SIG-M5 treated with dmso at 0.1 percent for 504 hours (cell line): ENCODE data around the gene TAB2.

Experiments used
- DNase-seq: peaks from one replicate; lab custom pipeline; 2025; ENCODE audit not compliant: unreplicated experiment; lab: John Stamatoyannopoulos, UW

Gene TAB2

DNA sequence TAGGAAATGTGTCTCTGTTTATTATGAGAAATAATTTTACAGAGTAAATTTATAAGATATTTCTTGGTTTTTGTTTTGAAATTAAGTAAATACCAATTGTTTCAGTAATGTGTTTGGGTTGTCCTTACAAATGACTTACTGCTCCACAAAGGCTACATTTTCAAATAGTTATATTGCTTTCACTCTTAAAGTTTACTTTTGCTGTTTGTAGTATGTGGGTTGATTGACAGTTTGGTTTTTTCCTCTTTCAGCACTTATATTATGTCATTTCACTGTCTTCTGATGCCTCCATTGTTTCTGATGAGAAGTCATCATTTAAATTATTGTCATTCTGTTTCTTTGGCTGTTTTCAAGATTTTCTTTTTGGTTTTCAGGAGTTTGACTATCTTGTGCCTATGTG lies 47.7 kb downstream of the TAB2 start:
- no peak for DNase-seq

DNA sequence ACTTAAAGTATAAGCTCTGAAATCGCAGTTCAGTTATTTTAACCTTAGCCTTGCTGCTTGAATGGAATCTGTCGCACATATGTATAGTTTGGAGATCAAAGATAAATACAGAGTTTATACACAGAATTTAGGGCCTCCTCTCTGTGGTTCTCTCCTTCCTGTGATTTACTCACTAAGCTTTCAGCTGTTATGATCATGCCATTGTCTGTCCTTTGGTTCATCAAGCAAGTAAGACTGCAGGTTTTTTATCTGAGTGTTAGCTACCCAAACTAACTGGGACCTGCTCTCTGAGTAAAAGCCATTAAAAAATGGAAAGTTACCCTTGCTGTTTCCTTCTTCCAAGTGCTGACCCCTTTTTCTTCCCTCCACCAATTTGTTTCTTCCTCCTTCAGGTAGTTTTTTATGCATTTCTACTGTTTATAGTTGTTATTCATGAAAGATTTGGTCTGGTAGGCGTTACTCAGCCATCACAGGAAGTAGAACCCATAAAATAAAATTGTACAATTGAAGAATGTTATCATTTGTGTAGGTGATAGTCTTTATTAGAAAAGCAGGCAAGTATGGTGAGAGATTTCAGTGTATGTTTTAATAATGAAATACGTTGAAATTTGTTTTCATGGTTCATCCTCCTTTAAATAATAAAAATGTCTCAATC lies 48.9 kb downstream of the TAB2 start:
- DNase-seq = no peak

DNA sequence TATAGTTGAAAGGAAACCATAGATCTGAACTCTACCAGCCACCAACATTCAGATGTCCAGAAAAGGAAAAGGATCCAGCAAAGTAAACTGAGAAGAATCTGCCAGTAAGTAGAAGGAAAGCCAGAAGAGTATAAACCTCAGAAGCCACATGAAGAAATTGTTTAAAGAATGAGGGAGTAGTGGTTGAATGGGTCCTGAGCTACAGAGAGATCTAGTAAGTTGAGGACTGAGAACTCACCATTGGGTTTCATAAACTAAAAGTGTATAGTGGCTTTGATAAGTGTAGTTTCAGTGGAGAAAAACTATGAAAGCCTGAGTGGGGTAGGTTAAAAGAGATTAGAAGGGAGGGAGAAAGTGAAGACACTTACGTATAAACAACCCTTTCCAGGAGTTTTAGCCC lies 50.6 kb downstream of the TAB2 start:
- DNase-seq = no peak

DNA sequence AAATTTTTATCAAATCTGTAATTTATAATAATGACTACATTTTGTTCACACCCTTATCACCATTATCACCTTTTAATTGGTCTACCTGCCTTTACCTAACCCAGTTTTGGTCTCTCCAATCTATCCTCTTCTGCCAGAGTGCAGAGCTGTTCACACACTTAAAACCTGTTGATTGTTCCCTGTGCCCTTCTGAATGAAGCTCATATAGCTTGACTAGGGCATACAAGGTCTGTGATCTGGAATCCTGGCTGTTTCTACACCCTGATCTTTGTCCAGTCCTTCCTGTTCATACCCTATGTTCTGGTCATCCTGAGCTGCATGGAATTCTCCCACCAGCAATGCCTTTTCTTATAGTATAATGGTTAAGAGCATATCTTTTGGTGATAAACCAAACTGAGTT lies 53.6 kb downstream of the TAB2 start:
- DNase-seq = no peak

DNA sequence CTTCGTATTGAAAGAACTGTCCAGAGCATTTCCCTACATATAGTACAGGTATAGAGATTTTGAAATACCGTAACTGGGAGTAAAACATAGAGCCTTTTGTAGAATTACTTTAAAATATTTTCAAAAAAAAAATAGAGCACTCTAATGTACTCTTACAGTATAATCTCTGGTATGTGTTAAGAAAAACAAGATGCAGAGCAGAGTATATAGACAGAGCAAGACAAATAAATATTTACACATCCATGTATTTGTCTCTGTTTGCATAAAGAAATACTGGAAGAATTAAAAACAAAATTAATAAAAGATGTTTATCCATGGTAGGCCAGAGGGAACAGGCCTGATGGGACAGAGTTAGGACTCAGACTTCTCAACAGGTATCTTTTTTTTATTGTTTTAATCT lies 54.5 kb downstream of the TAB2 start:
- no peak for DNase-seq

DNA sequence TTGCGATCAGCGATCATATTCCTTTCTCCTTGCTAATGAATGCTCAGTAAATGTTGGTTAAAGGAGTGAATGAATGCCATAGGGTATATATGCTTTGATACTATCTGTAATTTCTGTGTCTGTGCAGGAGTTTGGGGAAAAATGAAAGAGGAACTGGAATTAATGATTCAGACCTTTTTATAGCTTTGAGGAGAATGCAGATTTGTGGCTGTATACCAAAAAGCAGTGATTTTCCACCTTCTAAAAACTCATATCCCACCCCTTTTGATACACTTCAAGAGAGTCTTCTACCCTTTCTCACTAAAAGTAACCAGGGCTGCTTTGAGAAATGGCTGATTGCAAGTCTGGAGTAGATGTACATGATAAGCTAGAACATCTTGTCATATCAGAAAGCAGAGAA lies 56.0 kb downstream of the TAB2 start:
- DNase-seq = no peak

DNA sequence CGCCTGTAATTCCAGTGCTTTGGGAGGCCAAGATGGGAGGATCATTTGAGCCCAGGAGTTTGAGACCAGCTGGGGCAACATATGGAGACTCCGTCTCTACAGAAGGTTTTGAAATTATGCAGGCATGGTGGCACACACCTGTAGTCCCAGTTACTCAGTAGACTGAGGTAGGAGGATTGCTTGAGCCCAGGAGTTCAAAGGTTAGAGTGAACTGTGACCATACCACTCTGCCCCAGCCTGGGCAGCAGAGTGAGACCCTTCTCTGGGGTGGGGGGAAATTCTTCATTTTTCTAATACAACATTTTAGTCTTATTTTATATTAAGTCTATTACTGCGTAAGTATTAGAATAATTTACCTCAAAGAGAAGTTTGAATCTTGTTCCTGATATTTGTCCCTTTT lies 62.5 kb downstream of the TAB2 start:
- DNase-seq = no peak

DNA sequence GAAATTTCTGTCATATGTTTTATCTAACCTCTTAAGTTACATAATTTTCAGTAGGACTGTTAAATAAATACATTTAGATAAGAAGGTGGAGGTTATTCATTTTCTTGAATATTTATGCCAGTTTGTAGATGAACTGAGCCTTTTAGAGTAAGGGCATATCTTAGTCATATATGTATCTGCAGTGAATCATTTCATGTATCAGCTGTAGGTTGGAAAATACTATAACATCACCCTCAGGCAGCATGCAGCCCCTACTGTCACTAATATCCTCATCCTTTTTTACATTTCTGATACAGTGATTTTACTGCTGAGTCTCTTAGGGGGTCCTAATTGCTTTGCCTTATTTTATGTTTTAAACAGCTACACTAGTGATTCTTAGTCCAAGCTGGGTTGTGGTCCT lies 63.0 kb downstream of the TAB2 start:
- DNase-seq = no peak

DNA sequence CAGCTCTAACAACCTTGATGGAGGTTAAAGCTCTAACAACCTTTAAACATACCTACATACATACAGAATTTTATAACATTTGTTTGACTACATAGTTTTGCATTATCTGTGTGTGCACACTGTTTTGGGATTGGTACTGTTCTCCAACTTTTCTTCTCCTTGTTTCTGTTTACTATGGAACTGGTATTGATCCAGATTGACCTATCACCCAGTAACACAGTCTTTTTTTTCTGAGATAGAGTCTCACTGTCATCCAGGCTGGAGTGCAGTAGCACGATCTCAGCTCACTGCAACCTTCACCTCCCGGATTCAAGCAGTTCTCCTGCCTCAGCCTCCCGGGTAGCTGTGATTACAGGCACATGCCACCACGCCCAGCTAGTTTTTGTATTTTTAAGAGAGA lies 65.9 kb downstream of the TAB2 start:
- DNase-seq = no peak

DNA sequence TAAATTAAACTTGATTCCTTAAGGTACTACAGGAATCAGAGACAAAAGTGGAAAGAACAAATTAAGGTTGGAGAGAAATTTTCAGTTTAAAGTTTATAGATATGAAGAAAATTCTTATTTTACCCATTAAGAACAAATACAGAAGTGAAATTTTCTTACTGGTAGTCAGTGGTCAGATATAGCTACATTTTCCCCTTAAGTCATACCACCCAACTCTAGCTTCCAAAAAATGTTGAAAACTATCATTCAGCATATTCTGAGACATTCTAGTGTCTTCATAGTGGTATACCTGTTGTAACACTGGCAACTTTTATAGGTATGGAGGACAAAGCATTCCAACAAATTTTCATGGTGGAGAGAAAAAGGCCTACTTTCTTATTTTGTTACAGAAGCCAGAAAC lies 67.0 kb downstream of the TAB2 start:
- DNase-seq = no peak

DNA sequence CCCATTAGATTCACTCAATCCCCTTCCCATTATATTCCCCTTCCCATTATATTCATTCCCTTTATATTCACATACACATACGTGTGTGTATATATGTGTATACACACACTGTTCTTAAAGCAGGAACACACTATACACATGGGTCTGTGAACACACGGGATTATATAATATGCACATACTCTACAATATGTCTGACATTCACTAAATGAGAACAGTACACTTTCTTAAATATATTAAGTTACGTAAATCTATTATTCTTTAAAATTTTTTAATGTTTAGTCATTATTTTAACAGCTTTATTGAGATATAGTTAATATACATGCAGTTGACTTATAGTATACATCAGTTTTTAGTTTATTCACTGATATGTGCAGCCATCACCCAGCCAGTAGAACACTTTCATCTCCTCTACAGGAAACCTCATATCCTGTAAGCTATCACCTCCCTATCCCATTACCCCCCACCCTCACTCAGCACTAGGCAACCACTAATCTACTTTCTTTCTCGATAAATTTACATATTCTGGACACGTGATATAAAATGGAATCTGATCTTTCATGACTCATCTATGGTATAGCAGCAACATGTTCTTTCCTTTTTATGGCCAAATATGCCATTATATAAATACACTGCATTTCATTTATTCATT lies 68.6 kb downstream of the TAB2 start:
- DNase-seq = no peak

DNA sequence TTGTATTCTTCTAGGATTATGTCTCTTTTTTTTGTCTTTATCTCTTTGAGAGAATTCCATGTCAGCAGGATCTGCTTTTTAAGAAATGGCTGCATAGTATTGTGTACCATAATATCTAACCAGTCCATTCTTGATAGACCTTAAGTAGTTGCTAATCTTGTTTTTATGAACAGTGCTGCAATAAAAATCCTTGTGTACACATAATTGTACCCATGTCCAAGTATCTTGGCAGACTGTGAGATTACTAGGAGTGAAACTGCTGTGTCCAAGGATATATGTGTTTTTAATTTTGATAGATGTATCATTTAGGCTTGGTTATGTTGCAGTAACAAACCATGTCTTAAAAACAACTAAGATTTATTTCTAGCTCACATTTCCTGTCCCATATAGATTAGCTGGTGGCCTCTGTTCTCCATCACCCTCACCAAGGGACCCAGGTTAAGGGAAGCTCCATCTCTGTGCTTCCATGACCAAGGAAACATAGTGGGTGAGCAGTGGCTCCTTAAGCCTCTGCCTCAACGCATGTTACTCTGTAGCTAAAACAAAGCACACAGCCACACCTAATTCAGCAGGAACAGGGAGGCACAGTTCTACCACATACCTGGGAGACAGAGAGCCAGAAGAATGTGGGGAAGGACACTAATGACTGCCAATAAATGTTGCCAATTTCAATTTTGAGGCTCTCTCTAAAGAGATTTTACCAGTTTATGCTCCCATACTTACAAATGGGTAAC lies 70.4 kb downstream of the TAB2 start:
- no peak for DNase-seq

DNA sequence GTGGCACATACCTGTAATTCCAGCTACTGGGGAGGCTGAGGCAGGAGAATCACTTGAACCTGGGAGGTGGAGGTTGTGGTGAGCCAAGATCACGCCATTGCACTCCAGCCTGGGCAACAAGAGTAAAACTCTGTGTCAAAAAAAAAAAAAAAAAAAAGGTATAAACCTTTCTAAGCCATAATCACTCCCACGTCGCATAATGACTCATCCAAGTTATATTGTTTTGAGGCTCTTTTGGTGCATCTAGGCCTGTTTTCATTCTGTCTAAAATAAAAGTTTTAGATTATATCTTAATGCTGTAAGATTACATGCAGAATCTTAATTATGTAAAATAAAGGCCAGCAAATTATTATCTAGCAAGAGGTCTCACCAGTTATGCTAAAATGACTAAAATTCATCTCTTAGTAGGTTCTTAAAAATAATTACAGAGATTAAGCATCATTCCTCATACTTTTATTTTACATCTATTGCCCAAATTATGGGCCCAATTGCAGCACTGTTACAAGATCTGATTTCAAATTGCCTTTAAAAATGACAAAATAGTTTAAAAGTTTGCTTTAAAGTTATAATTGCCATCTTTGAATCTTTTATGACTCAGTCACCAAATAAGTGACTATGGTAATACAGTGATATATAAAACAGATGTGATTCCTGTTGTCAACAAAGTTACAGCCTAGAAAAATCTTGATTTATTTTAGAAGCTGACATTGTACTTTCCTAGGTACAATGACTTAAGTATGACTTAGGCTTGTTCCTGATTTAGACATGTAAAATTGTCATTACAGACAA lies 72.2 kb downstream of the TAB2 start:
- DNase-seq = no peak

DNA sequence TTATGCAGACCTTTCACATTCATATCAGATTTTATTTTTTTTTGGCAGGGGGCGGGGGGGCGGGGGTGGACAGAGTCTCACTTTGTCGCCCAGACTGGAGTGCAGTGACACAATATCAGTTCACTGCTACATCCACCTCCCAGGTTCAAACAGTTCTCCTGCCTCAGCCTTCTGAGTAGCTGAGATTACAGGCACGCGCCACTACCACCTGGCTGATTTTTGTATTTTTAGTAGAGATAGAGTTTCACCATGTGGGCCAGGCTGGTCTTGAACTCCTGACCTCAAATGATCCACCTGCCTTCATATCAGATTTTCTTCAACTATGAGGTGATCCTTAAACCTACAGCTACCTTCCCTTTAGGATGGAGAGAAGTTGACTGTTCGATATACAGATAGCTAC lies 74.6 kb downstream of the TAB2 start:
- DNase-seq = no peak

DNA sequence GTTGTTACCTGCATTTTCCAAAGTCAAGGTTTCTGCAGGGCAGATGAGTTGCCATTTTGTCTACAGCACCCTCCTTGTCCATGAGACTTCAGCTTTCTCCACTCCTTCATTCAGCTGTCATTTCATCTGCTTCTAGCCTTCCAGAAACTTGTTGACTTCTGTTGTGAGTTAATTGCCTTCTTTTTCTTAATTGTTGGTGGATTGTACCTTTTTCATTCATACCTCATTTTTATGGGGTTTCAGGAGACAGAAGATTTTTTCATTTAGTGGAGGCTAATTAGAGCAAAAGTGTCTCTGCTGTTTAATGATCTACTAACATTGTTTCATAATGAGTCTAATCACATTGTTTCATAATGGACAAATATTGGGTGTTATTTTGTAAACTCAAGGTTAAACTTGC lies 75.0 kb downstream of the TAB2 start:
- no peak for DNase-seq

DNA sequence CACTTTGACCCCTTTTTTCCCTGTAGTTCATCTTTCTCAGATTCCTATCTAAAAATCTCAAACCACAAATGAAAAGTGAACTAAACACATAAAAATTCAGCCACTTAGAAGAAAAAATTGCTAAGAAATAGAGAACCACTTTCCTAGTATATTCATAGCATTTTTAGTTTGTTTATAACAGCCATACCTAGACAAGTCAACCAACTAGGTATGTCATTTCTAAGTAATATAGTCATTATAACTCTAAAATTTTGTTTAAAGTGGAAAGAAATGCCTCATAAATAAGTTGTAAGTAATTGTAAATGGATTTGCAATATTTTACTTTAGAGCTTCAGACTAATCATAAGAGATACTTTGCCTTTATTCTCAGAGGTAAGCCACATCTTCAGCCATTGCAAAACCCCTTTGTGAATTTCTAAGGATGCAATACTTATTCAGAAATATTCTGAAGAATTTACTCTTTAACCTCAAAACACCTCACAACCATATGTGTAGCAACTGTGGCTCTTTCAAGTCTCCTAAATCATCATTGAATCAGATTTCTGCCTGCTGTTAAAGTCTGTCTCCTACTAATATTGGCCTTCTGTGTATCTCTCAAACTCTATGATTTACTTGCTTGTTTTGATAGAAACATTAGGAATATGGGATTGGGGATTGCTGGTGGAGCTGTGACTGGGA lies 75.6 kb downstream of the TAB2 start:
- DNase-seq = no peak

DNA sequence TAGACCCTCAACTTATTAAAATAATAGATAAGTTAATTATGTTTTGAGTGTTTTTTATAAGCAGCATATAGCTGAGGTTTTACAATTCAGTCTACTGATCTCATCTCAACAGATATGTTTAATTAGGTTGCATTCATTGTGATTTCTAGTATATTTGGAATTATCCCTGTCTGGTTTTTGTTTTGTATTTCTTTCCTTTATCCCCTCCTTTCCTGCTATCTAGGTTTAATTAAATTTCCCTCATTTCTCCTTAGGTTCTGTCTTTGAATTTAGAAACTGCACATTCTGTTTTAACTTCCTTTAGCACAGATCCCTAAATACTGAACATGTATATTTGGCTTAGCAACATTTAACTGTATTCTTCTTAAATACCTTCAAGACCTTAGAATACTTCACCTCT lies 77.7 kb downstream of the TAB2 start:
- DNase-seq = no peak

DNA sequence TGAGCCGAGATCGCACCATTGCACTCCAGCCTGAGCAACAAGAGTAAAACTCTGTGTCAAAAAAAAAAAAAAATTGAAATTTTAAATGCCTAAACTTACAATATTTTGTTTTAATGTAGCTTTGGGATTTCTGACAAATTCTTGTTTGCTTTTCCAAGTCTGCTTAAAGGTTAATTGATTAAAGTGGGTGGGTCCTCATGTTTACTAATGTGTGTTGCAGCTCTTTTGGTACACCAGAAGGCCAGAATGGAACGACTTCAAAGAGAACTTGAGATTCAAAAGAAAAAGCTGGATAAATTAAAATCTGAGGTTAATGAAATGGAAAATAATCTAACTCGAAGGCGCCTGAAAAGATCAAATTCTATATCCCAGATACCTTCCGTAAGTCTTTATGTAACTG lies 79.9 kb downstream of the TAB2 start:
- DNase-seq = no peak

DNA sequence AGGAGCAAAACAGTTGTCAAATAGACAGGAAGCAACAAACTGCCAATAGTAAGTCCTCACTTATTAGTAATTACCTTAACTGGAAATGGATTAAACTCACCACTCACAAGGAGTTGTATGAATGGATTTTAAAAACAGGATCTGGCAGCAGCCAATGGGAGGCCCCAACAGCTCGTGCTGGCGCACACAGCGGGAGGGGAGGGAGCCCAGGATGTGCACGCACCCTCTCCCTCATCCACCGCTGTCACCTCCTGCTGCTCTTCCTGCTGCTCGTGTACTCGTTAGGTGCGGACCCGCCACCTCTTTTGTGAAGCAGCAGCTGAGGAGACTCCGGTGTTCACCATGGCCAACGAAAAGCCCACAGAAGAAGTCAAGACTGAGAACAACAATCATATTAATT lies 82.5 kb downstream of the TAB2 start, which contains the start of gene SUMO4:
SUMO4 (plus strand) TSS at position 213 of the 400 bp plus-strand sequence; CDS start at position 343, 130 bp downstream.
- no peak for DNase-seq

DNA sequence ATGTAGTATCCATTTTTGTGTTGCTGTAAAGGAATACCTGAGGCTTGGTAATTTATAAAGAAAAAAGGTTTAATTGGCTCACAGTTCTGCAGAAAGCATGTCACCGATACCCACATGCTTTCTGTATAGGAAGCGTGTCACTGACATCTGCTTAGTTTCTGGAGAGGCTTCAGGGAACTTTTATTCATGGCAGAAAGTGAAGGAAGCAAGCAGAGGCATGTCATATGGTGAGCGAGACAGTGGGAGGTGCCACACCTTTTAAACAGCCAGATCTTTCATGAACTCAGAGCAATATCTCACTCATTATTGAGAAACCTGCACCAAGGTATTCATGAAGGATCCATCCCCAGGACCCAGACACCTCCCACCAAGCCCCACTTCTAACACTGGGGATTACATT lies 86.0 kb downstream of the TAB2 start:
- DNase-seq = no peak
